ENCODE results near the gene LRRC28.

DNA sequence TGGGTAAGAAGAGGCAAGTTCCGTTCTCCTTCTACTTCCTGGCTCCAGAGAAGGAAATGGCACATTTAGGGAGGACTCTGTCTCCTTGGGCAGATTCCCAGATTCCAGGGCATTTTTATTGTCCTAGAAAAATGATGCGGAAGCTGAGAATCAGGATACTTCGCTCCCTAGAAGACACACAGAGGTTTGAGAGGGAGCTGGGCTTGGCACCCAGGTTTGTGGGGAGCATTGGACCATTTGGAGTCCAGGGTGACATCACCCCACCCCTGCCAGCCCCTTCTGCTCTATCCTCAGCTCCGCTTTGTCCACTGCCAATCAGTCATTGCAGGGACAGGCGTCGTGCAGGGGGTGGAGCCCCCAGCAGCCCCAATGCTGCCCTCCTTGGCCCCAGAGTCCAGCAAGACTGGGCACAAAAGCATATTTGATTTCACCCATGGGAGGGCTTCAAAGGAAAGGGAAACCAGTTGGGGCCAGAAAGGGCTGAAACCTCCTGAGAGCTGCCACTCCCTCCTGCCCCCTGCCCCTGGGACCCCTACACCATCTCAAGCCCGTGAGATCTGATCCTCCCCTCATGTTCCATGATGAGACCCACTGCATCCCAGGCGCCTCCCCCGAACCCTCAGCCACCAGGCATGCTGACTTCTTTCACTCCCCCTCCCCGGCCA lies 184.7 kb downstream of the LRRC28 start:
- TF ChIP-seq POLR2AphosphoS5 (IDR thresholded peaks at IDR 0.05; ENCODE audit: low read depth, low read length): no peak
- no peak for TF ChIP-seq POLR2A (IDR thresholded peaks at IDR 0.05; ENCODE audit: low read depth, low read length)
- no peak for TF ChIP-seq TAF1 (IDR thresholded peaks at IDR 0.05; ENCODE audit: borderline replicate concordance, low read depth, low read length)
